Measurements from ENCODE around the gene DNAL1. TPM values are rescaled to one million over a fixed set of nuclear protein-coding genes. Genes with fewer than 3 reads are reported as not detected.
"Not testable (repeated sequence)": the region's sequence is repeated elsewhere in the genome, so short reads cannot be mapped to it uniquely, and the experiment has no call there.

Gene DNAL1
- total RNA-seq, 4 donors from 2014 or later = 7.5 to 21.0 (median 9.8) TPM

- Histone ChIP-seq H3K4me1 (no peaks in the 10 kb centered on the region), H3K27ac (peak overlapping the region in 1 of 4 donors; percentile 9), H3K4me3 (no peak overlapping the region), H3K27me3 (peaks cover 0 to 2% of the 10 kb centered on the region in 2 donors), H3K36me3 (peaks cover 0 to 39% (median 0%) of the 10 kb centered on the region in 3 donors), H3K9me3 (no peaks in the 10 kb centered on the region)
- no peak for DNase-seq (ENCODE audit: low spot score in 2 of 2)
- TF ChIP-seq POLR2A (IDR thresholded peaks at IDR 0.05) = no peak
- TF ChIP-seq CTCF (IDR thresholded peaks at IDR 0.05) = no peak
- TF ChIP-seq EP300 (IDR thresholded peaks at IDR 0.05) = no peak
- WGBS, 2 donors = 73 to 88% methylated on average over 2 of the region's 2 CpGs
These were observed 51.9 kb downstream of the DNAL1 start for GRCh38 chr14:73696466-73697400.

GRCh38 chr14:73700325-73700724 lies 55.5 kb downstream of the DNAL1 start:
- Histone ChIP-seq H3K4me1 (no peaks in the 10 kb centered on the region), H3K4me3 (no peak overlapping the region), H3K36me3 (peaks cover 0 to 6% (median 0%) of the 10 kb centered on the region in 3 donors), H3K9me3 (no peaks in the 10 kb centered on the region), H3K27me3 (peaks cover 0 to 2% of the 10 kb centered on the region in 2 donors), H3K27ac (no peak overlapping the region)
- TF ChIP-seq EP300 (IDR thresholded peaks at IDR 0.05) (no peak), CTCF (IDR thresholded peaks at IDR 0.05) (no peak), POLR2A (IDR thresholded peaks at IDR 0.05) (no peak)
- DNase-seq (ENCODE audit: low spot score in 2 of 2) = no peak
- 37 to 76% methylated on average over 1 of the region's 1 CpG for WGBS, 2 donors

- H3K9me3 ChIP-seq; DNase-seq (ENCODE audit: low spot score in 2 of 2); H3K4me3 ChIP-seq; H3K27ac ChIP-seq; H3K36me3 ChIP-seq; H3K27me3 ChIP-seq: not testable (repeated sequence)
- WGBS, 2 donors = 86 to 88% methylated on average over 4 of the region's 4 CpGs
- peaks cover 0 to 16% (median 5%) of the 10 kb centered on the region in 4 donors for H3K4me1 ChIP-seq
These were observed 63.3 kb downstream of the DNAL1 start for GRCh38 chr14:73708076-73708475.

- DNase-seq (ENCODE audit: low spot score in 2 of 2) = no peak
- Histone ChIP-seq H3K27me3 (no peaks in the 10 kb centered on the region), H3K4me1 (peaks cover 0 to 22% (median 9%) of the 10 kb centered on the region in 4 donors), H3K27ac (no peak overlapping the region), H3K36me3 (no peaks in the 10 kb centered on the region), H3K9me3 (no peaks in the 10 kb centered on the region), H3K4me3 (no peak overlapping the region)
- 90 to 92% methylated on average over 8 of the region's 8 CpGs for WGBS, 2 donors
- TF ChIP-seq EP300 (IDR thresholded peaks at IDR 0.05) (no peak), POLR2A (IDR thresholded peaks at IDR 0.05) (no peak), CTCF (IDR thresholded peaks at IDR 0.05) (no peak)
These were observed 65.2 kb downstream of the DNAL1 start for GRCh38 chr14:73709904-73710469.

- 93 to 94% methylated on average over 5 of the region's 5 CpGs for WGBS, 2 donors
- DNase-seq (ENCODE audit: low spot score in 2 of 2) = no peak
- no peak overlapping the region for H3K4me3 ChIP-seq
- H3K27ac ChIP-seq = no peak overlapping the region
- H3K9me3 ChIP-seq = no peaks in the 10 kb centered on the region
- no peak for TF ChIP-seq EP300 (IDR thresholded peaks at IDR 0.05)
- TF ChIP-seq POLR2A (IDR thresholded peaks at IDR 0.05) = no peak
- TF ChIP-seq CTCF (IDR thresholded peaks at IDR 0.05) = no peak
- no peaks in the 10 kb centered on the region for H3K27me3 ChIP-seq
- peaks cover 0 to 22% (median 9%) of the 10 kb centered on the region in 4 donors for H3K4me1 ChIP-seq
- peaks cover 0 to 6% (median 0%) of the 10 kb centered on the region in 3 donors for H3K36me3 ChIP-seq
These were observed 66.0 kb downstream of the DNAL1 start for GRCh38 chr14:73710737-73711136.
